ENCODE results near the gene DCBLD2. TPM values are rescaled to one million over a fixed set of nuclear protein-coding genes. Genes with fewer than 3 reads are reported as not detected.

Gene DCBLD2
- total and polyA plus RNA-seq, 2 of the 13 experiments (the other 11 are each of a cell fraction or from before 2014, with no cell fraction given), result 43.8 to 56.9 TPM

DNA sequence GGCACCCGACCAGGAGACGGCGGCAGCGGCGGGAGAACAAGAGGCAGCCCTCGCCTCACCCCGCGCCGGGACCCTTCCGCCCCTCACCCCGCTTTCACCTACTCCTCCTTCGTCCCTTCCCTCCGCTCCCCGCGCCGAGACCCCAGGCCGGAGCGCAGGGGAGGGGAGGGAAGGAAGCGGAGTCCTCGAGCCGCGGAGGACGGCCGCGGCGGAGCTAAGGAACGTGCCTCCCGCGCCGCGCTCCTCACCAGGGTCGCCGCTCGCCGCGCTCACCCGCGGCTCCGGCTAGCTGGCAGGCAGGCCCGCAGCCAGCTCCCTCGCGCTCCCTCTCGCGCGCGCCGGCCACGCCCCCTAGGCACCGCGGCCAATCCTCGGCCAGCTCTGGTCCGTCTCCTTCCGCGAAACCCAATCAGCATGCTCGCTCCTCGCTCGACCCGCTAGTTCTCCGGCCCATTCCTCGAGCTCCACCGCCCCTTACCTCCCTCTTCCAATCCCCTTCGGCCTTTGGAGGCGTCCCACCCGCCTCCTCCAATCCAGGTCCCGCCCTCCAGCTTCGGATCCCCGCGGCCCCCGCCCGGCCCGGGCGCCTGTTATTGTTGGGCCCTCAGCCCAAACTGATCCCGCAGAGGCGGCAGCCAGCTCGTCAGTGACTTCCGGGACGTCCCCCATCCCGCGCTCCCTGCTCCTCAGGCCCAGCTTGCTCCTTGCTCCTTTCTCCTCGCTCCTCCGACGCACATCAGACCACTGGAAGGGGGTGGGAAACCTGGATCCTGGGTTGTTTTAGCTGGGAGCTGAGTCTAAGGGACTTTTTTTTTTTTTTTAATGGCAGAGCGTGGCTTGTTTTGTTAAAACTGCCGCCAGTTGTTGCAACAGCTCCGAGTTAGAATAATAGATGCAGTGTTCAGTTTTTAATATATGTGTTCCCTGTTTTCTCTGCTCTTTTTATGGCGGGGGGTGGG is at the start of gene DCBLD2 (continued):
- TF ChIP-seq ZNF274 (CRISPR knock-in tag; IDR thresholded peaks at IDR 0.05) (no peak; the same call in 1 of the 2 replicates), MTA1 (CRISPR knock-in tag; IDR thresholded peaks at IDR 0.05; ENCODE audit: borderline replicate concordance) (0 out of 2 replicates have a peak, but pooled peaks have one; percentile 9), ZMYM4 (CRISPR knock-in tag; IDR thresholded peaks at IDR 0.05) (peak; percentile 89), ZNF577 (CRISPR knock-in tag; IDR thresholded peaks at IDR 0.05; ENCODE audit: borderline replicate concordance, low read depth) (no peak), HHEX (CRISPR knock-in tag; IDR thresholded peaks at IDR 0.05) (no peak), ZNF850 (CRISPR knock-in tag; conservative IDR thresholded peaks at IDR 0.05) (no peak), BRD4 (CRISPR knock-in tag; IDR thresholded peaks at IDR 0.05) (no peak; the same call in none of the 2 replicates), CCDC6 (CRISPR knock-in tag; IDR thresholded peaks at IDR 0.05) (peak; percentile 93; the same call in 1 of the 2 replicates), SAP130 (CRISPR knock-in tag; IDR thresholded peaks at IDR 0.05; ENCODE audit: low read depth) (peak; percentile 59), ATF1 (CRISPR knock-in tag; IDR thresholded peaks at IDR 0.05) (no peak), NFE2L1 (CRISPR knock-in tag; IDR thresholded peaks at IDR 0.05; ENCODE audit: borderline replicate concordance) (no peak), ZNF674 (CRISPR knock-in tag; IDR thresholded peaks at IDR 0.05; ENCODE audit: low read depth) (no peak), BHLHE40 (IDR thresholded peaks at IDR 0.05; ENCODE audit: low read length) (no peak)
- TF ChIP-seq, protein P1, sequence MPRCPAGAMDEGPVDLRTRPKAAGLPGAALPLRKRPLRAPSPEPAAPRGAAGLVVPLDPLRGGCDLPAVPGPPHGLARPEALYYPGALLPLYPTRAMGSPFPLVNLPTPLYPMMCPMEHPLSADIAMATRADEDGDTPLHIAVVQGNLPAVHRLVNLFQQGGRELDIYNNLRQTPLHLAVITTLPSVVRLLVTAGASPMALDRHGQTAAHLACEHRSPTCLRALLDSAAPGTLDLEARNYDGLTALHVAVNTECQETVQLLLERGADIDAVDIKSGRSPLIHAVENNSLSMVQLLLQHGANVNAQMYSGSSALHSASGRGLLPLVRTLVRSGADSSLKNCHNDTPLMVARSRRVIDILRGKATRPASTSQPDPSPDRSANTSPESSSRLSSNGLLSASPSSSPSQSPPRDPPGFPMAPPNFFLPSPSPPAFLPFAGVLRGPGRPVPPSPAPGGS (CRISPR knock-in tag; IDR thresholded peaks at IDR 0.05), result no peak
- TF ChIP-seq, protein P2, sequence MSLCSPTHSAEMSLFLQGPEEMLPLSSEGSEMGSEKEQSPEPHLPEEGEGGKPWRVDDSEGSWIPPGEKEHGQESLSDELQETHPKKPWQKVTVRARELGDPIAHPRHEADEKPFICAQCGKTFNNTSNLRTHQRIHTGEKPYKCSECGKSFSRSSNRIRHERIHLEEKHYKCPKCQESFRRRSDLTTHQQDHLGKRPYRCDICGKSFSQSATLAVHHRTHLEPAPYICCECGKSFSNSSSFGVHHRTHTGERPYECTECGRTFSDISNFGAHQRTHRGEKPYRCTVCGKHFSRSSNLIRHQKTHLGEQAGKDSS (CRISPR knock-in tag; IDR thresholded peaks at IDR 0.05; ENCODE audit: borderline replicate concordance, low read depth), result 0 out of 2 replicates have a peak, but pooled peaks have one; percentile 17
- TF ChIP-seq, protein P3, sequence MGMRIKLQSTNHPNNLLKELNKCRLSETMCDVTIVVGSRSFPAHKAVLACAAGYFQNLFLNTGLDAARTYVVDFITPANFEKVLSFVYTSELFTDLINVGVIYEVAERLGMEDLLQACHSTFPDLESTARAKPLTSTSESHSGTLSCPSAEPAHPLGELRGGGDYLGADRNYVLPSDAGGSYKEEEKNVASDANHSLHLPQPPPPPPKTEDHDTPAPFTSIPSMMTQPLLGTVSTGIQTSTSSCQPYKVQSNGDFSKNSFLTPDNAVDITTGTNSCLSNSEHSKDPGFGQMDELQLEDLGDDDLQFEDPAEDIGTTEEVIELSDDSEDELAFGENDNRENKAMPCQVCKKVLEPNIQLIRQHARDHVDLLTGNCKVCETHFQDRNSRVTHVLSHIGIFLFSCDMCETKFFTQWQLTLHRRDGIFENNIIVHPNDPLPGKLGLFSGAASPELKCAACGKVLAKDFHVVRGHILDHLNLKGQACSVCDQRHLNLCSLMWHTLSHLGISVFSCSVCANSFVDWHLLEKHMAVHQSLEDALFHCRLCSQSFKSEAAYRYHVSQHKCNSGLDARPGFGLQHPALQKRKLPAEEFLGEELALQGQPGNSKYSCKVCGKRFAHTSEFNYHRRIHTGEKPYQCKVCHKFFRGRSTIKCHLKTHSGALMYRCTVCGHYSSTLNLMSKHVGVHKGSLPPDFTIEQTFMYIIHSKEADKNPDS (CRISPR knock-in tag; IDR thresholded peaks at IDR 0.05), result no peak
- TF ChIP-seq, protein P4, sequence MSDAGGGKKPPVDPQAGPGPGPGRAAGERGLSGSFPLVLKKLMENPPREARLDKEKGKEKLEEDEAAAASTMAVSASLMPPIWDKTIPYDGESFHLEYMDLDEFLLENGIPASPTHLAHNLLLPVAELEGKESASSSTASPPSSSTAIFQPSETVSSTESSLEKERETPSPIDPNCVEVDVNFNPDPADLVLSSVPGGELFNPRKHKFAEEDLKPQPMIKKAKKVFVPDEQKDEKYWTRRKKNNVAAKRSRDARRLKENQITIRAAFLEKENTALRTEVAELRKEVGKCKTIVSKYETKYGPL (CRISPR knock-in tag; IDR thresholded peaks at IDR 0.05), result 0 out of 2 replicates have a peak, but pooled peaks have one; percentile 58
- TF ChIP-seq, protein P5, sequence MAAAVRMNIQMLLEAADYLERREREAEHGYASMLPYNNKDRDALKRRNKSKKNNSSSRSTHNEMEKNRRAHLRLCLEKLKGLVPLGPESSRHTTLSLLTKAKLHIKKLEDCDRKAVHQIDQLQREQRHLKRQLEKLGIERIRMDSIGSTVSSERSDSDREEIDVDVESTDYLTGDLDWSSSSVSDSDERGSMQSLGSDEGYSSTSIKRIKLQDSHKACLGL (CRISPR knock-in tag; IDR thresholded peaks at IDR 0.05), result no peak
- TF ChIP-seq, protein P6, sequence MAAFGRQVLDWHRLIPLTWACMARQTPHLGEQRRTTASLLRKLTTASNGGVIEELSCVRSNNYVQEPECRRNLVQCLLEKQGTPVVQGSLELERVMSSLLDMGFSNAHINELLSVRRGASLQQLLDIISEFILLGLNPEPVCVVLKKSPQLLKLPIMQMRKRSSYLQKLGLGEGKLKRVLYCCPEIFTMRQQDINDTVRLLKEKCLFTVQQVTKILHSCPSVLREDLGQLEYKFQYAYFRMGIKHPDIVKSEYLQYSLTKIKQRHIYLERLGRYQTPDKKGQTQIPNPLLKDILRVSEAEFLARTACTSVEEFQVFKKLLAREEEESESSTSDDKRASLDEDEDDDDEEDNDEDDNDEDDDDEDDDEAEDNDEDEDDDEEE (CRISPR knock-in tag; IDR thresholded peaks at IDR 0.05), result no peak; the same call in 1 of the 2 replicates
- TF ChIP-seq, protein P7, sequence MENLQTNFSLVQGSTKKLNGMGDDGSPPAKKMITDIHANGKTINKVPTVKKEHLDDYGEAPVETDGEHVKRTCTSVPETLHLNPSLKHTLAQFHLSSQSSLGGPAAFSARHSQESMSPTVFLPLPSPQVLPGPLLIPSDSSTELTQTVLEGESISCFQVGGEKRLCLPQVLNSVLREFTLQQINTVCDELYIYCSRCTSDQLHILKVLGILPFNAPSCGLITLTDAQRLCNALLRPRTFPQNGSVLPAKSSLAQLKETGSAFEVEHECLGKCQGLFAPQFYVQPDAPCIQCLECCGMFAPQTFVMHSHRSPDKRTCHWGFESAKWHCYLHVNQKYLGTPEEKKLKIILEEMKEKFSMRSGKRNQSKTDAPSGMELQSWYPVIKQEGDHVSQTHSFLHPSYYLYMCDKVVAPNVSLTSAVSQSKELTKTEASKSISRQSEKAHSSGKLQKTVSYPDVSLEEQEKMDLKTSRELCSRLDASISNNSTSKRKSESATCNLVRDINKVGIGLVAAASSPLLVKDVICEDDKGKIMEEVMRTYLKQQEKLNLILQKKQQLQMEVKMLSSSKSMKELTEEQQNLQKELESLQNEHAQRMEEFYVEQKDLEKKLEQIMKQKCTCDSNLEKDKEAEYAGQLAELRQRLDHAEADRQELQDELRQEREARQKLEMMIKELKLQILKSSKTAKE (CRISPR knock-in tag; IDR thresholded peaks at IDR 0.05; ENCODE audit: borderline replicate concordance), result no peak

Data from HepG2 (cell line).